ENCODE results near the gene ARID1B. TPM values are rescaled to one million over a fixed set of nuclear protein-coding genes. Genes with fewer than 3 reads are reported as not detected.

Gene ARID1B
- total RNA-seq, 2 donors from 2014 or later = 79.3 to 84.6 TPM

- no peak for DNase-seq (ENCODE audit: low spot score)
- intact Hi-C loops (cut with DNase I) = no loop called here
Measured at GRCh38 chr6:157161912-157162311, 384.7 kb downstream of the ARID1B start.

DNA sequence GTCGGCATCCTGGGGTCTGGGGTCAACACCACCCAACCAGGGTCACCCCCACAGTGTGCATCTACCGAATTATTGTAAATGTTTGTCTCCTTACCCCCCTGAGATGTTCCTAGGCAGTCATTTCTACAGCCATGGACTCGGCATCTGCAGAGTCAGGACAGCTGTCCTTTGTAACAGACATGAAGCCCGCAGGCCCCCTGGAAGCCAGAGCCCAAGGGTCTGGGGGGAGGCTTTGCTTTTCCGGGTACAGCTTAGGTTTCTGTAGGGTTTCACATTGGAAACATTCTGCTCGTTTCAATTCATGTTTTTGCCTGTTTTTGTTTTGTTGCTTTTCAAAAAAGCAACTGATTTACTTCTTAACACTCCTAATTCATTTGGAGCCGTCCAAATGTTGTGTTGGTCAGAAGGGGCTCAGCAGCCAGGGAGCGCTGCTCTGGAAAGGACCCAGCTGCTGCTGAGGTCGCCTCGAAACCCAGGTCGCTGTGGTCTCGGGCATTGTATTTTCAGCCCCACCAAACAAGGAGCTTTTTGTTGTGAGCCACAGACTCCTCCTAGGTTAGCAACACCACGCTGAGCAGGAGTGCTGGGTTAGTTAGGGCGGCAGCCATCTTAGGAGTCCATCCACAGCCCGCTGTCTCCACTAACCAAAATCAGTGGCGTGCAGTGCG lies 385.7 kb downstream of the ARID1B start:
- intact Hi-C loops (cut with DNase I) = no loop called here
- no peak for DNase-seq (ENCODE audit: low spot score)

DNA sequence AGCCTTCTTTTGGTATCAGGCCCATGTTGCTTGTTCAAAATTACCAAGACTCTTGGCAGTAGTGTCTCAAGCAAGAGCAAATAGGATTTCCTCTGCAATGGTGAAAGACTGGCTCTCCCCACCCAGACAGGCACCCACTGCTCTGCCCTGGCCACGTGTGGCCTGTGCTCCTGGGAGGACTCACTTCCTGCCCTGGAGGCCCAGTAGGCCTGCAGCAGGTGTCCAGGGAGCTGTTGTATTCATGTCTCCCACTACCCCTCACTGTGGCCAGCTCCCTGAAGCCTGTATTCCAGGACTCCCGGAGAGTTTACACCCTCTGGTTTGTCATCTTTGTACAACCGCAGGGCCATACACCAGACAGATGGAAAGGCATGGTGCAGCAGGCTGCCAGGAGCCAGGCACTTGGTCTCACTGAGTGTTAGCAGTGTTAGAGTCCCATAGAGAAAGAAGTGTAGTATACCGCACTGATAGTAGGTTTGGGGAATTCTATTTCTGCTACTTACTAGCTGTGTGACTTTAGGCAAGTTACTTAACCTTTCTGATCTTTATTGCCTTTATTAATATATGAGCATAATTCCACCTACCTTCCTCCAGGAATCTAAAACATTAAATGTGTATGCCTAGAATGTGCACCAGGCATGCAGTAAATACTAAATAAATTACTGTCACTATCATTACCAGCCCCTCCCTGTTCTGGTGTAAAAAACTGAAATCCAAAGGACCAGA lies 386.4 kb downstream of the ARID1B start:
- intact Hi-C loops (cut with DNase I) = no loop called here
- DNase-seq (ENCODE audit: low spot score) = no peak

GRCh38 chr6:157164972-157165371 lies 387.8 kb downstream of the ARID1B start:
- no peak for DNase-seq (ENCODE audit: low spot score)
- intact Hi-C loops (cut with DNase I) = no loop called here

DNA sequence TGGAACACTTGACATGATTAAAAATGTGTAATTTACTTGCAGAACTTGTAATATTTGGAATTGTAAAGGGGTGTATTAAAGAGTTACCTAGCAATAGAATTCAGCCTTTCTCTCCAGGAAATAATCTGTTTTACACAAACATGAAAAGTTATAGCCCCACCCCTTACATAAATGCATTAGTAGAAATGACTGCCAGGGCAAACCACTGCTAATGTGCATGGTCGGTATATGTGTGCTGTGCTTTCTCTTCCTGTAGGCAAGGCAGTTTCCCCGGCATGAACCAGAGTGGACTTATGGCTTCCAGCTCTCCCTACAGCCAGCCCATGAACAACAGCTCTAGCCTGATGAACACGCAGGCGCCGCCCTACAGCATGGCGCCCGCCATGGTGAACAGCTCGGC lies 389.6 kb downstream of the ARID1B start:
- DNase-seq (ENCODE audit: low spot score) = no peak
- intact Hi-C loops (cut with DNase I) = no loop called here

GRCh38 chr6:157167837-157168236 lies 390.7 kb downstream of the ARID1B start:
- no peak for DNase-seq (ENCODE audit: low spot score)
- intact Hi-C loops (cut with DNase I) = no loop called here

DNA sequence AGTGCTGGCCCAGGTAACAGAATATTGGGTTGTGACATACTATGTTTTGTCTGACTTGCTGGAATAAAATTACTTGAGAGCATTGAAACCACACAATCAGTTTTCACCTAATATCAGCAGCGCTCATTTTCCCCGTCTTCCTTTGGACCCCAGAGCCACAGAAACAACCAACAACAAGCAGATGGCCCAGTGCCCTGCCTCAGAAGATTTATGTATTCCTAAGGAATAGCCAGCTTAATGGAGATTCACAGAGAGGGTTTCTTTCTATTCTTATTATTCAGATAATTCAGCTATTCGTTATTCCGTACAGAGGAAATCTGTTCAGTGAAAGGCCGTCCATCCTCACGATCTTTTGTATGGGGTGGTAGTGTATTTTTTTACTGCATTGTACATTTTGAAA lies 391.3 kb downstream of the ARID1B start:
- intact Hi-C loops (cut with DNase I) = no loop called here
- DNase-seq (ENCODE audit: low spot score) = no peak

DNA sequence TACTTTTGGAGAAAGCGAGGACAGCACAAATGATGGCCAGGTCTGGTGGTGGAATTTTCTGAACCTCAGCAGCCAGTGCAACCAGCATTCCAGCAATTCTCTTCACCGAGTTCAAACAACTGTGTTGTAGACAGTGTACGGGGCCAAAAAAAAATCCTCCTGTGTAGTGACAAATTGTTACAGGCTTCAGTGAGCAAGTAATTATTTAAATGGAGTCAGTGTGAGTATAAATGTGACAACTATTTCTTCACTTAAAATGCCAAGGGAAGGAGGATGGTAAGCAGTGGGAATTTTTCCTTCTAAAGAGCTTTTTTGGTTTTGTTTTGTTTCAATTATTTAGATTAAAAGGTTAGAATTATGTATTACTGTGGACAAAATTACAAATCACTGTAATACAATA lies 392.0 kb downstream of the ARID1B start:
- DNase-seq (ENCODE audit: low spot score) = no peak
- intact Hi-C loops (cut with DNase I) = no loop called here

- intact Hi-C loops (cut with DNase I) = no loop called here
Measured at GRCh38 chr6:157169656-157170055, 392.5 kb downstream of the ARID1B start.

DNA sequence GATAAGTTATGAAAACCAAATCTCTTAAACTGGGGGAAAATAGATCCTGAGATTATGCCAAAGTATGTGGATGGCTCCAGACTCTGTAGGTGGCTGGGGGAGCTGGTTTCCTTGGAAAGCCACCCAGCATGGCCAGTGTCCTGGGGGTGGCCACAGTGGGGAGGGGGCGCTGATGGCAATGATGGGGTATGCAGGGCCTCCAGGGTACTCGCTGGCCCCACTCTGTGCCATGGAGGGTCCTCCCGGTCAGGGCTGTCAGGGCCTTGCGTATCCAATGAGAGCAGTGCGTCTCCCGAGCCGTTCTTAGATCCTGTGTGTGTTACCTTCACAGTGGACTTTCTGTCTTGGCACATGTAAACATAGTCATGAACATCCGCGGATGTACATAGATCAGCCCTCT lies 393.4 kb downstream of the ARID1B start:
- no peak for DNase-seq (ENCODE audit: low spot score)
- intact Hi-C loops (cut with DNase I) = no loop called here

More at GRCh38 chr6:157169656-157170055, 392.5 kb downstream of the ARID1B start:
- DNase-seq (ENCODE audit: low spot score) = no peak

DNA sequence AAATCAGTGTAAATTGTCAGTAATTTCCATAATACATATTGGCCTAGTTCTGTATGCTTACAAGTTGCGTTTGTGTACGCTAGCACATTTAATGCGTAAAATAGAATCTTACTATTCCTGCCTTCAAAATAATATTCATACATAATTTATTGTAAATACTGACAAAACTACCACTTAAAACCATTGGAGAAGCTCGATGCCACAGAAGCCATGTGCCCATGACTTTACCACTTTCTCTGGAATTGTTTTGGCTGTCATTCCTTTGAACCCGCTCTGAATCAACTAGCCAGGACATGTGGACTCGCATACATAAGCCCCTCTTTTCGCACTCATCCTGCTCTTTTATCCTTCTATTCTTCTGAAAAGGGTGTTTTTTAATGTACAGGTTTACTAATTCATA lies 394.6 kb downstream of the ARID1B start:
- intact Hi-C loops (cut with DNase I) = no loop called here
- no peak for DNase-seq (ENCODE audit: low spot score)

DNA sequence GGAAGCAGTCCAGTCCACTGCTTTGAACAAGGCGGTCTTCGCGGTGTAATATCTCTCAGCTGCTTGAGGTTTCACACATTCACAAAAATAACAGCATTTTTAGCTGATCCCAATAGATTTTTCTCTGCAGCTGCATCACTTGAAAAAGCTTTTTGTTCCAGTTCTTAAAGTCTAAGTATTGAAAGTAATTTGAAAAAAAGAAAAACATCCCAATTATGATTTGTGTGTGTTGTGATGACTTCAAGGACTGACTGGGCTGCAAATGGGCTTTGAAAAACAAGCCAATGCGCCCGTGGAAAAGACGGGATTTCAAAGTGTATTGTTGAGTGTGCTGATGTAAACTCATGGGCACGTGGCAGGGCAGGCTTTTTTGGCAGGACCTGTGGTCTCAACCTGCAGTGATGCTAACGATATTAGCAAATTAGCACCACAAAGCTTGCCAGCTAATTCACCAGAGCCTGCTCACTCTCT lies 395.1 kb downstream of the ARID1B start:
- no peak for DNase-seq (ENCODE audit: low spot score)
- intact Hi-C loops (cut with DNase I) = no loop called here

DNA sequence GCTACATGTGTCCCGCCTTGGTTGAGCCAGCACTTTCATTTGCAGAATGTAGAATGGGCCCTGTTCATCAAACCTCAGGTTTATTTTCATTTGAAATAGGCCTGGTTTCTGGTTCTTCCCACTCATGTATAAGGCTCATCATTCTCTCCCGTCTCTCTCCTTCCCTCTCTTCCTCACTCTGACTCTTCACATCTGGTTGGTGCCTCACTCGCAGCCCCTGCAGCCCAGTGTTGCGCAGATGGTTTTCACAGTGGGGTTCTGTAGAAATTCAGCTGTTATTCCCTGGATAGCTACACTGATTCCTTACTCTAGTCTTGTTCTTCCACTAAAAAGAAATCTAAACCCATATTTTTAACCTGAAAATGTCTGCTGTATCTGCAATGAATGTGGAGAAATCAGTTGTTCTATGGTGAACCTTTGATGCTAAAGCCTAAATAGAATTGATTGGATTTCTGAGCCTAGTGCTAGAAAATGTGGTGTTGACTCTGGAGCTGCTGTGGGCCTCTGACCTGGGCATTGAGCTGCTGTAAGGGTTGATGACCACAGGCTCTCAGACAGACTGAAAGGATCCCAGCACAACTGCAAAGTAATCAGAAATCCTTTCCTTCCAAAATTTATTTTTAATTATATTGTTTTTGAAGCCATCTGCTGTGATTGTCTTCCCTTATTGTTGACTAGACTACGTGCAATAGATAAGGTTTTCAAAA lies 395.8 kb downstream of the ARID1B start:
- intact Hi-C loops (cut with DNase I) = no loop called here
- no peak for DNase-seq (ENCODE audit: low spot score)

DNA sequence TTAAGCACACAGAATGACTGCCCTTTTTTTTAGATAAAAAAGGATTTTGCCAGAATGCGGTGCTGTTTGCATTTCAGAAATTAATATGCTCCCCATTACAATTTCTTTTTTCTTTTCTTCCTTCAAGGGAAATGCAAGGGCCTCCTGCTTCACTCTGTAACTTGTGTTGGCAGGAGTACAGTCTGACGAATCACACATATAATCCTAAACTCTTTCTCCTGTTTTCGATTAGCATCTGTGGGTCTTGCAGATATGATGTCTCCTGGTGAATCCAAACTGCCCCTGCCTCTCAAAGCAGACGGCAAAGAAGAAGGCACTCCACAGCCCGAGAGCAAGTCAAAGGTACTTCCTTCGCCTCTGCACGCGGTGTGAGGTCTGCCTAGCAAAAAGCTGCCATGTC lies 396.6 kb downstream of the ARID1B start:
- no peak for DNase-seq (ENCODE audit: low spot score)
- intact Hi-C loops (cut with DNase I) = no loop called here

DNA sequence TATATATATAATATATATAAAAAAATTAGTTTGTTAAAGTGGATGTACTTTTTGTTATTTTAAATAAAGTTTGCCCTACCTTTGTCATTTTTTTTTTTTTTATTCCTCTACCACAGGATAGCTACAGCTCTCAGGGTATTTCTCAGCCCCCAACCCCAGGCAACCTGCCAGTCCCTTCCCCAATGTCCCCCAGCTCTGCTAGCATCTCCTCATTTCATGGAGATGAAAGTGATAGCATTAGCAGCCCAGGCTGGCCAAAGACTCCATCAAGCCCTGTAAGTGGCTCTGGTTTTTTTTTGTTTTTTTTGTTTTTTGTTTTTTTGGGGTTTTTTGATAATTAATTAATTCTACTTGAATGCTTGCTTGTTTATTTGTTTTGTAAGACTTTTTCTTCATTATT lies 397.6 kb downstream of the ARID1B start:
- intact Hi-C loops (cut with DNase I) = no loop called here

DNA sequence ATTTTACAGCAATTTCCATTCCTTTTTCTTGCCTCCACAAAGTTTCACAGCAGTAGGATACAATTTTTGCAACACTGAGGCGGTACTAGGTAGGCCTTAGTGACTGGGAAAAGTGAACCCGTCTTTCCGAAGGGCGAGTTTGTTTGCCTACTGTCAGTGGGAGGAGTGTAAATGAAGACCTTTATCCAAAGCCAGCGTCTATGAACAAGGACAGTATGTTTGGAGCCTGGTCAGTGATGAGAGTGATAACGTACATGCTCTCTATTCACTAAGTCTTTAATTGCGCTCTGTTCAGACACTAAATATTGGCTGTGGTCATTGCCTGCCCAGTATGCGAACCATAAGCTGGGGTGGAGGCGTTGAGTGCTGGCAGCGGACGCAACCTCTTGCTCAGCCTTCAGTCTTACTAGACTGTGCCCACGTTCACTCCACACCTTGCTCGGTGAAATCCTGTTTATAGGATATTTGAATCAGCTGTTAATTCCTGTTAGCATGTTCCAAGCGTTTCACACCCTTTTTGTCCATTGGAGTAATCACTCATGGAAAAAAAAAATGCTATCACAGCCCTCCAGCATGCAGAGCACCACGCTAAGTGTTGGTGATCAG lies 400.7 kb downstream of the ARID1B start:
- no peak for DNase-seq (ENCODE audit: low spot score)
- intact Hi-C loops (cut with DNase I) = no loop called here

More for the DNA sequence above, 397.6 kb downstream of the ARID1B start:
- DNase-seq (ENCODE audit: low spot score) = no peak

GRCh38 chr6:157181649-157182048 lies 404.5 kb downstream of the ARID1B start:
- DNase-seq (ENCODE audit: low spot score) = no peak
- intact Hi-C loops (cut with DNase I) = loop anchor here (10.0 kb wide), 3 partner anchors 137 to 617 kb away; no protein-coding TSS in a partner anchor

DNA sequence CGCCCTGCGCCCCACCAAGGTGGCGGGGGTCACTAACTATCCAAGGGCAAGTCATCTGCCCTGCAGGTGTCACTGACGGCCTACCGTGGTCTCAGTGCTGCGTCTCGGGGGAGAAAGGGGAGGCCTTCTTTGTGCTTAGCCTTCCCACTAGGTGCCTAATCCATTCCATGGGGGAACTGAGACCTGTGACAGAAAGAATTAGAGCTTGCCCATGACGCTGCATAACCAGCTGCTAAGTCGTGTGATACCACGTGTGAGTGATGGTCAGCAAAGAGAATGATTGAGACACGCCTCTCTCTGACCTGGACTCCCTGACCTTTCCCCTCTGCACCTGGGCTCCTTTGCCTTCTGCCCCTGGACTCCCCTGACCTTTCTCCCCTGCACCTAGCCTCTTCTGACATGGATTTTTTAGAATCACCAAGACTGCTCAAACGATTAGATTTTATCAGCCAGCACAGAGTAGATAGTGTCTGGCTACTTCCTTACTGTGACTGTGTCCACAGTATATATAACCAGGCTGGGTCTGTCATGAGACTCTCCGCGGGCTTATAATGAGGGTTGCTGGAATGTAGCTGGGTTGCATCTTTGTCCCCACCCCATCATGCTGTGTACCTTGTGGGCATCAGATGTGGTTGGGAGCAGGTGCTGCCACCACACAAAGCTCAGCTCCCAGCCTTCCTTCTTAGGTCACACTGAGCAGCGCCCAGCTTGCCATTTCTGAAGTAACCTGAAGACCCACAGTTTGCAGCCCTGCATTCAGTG lies 405.5 kb downstream of the ARID1B start:
- intact Hi-C loops (cut with DNase I) = loop anchor here (10.0 kb wide), 3 partner anchors 138 to 618 kb away; no protein-coding TSS in a partner anchor
- no peak for DNase-seq (ENCODE audit: low spot score)

All from posterior vena cava (tissue), 2 donors.